Sigmoid colon (tissue), 7 donors: ENCODE data around the gene GUCY1A2. TPM values are rescaled to one million over a fixed set of nuclear protein-coding genes. Genes with fewer than 3 reads are reported as not detected.

Source experiments
- DNase-seq: peaks from one replicate; pipeline ENCODE4 v3.0.0-alpha.2; 2019
- H3K27ac ChIP-seq, 4 donors: fragments of 200-600 bp; sonication (generic); one replicate each; pipeline ENCODE4 v1.5.1; 2016 to 2019; ENCODE audit warnings: mild to moderate bottlenecking in 1 of 4
- H3K27me3 ChIP-seq, 3 donors: fragments of 200-600 bp; sonication (generic); one replicate each; pipeline ENCODE4 v1.5.1; 2019; ENCODE audit warnings: mild to moderate bottlenecking in 1 of 3
- H3K36me3 ChIP-seq, 4 donors: fragments of 200-600 bp; sonication (generic); one replicate each; pipeline ENCODE4 v1.5.1; 2016 to 2019
- H3K4me1 ChIP-seq, 4 donors: fragments of 200-600 bp; sonication (generic); one replicate each; pipeline ENCODE4 v1.5.1; 2017 to 2019
- H3K4me3 ChIP-seq, 4 donors: fragments of 200-600 bp; sonication (generic); one replicate each; pipeline ENCODE4 v1.5.1; 2017 to 2019; ENCODE audit warnings: mild to moderate bottlenecking in 2 of 4, moderate library complexity in 1 of 4
- H3K9me3 ChIP-seq, 4 donors: fragments of 200-600 bp in 3 of 4; sonication (generic) in 3 of 4; one replicate each; pipeline versions ENCODE4 v1.5.1 to v1.6.1; 2013 to 2019
- EP300 ChIP-seq, 4 donors: sonication (generic); formaldehyde crosslinking; IDR thresholded peaks; one replicate each; pipeline ENCODE4 v1.6.1; 2017; ENCODE audit warnings: antibody characterized with exemption in 4 of 4
- POLR2A ChIP-seq, 2 donors: fragments of 450-650 bp; IDR thresholded peaks; one replicate each; pipeline ENCODE4 v1.6.1; 2016; ENCODE audit warnings: antibody characterized with exemption in 2 of 2, mild to moderate bottlenecking in 2 of 2, moderate library complexity in 2 of 2
- POLR2AphosphoS5 ChIP-seq, 4 donors: sonication (generic); formaldehyde crosslinking; IDR thresholded peaks; one replicate each; pipeline ENCODE4 v1.6.1; 2017; ENCODE audit warnings: antibody characterized with exemption in 4 of 4
- WGBS, 2 donors: extraction: QIAGEN DNeasy Blood & Tissue Kit; methylation state at CpG; one replicate each; pipeline ENCODE4 v1.1.7; 2013; 5-methylcytosine and 5-hydroxymethylcytosine counted together
- intact Hi-C: fragments of 100-400 bp; cut with DNase I; formaldehyde crosslinking; loops from one replicate; pipeline ENCODE4 v1.15.1; 2023
- polyA plus RNA-seq, 3 donors: library from polyadenylated mRNA; stranded (reverse); fragments of 200-250 nt; gene quantifications; one replicate each; pipeline ENCODE4 v1.2.3, GENCODE V29; 2013
- total RNA-seq, 4 donors: library from RNA; depleted of rRNA; stranded (reverse); fragments of >200 nt; gene quantifications; one replicate each; pipeline ENCODE4 v1.1.0, GENCODE V29; 2016
- TF ChIP-seq, protein P1 (sequence below), 4 experiments: fragments of 450-650 bp in 3 of 4; fragments of 200-600 bp in 1 of 4; IDR thresholded peaks; one replicate each; pipeline ENCODE4 v1.5.1; 2016 to 2019; ENCODE audit warnings: antibody characterized with exemption in 4 of 4, mild to moderate bottlenecking in 3 of 4, moderate library complexity in 2 of 4
- donor health status: healthy with polysubstance abuse.
- donor health status: Bipolar disorder and iron deficiency.
- donor health status: healthy.

Gene GUCY1A2
- total and polyA plus RNA-seq, 7 donors: under 0.01 to 2.9 (median 1.6) TPM; not detected in 1

GRCh38 chr11:106920899-106921509, 97.3 kb downstream of the GUCY1A2 start:
- Histone ChIP-seq H3K4me1 (no peaks in the 10 kb centered on the region), H3K27me3 (no peaks in the 10 kb centered on the region), H3K9me3 (peaks cover 0 to 2% (median 0%) of the 10 kb centered on the region in 4 donors), H3K4me3 (no peak overlapping the region), H3K36me3 (no peaks in the 10 kb centered on the region), H3K27ac (no peak overlapping the region)
- DNase-seq: no peak
- no peak for TF ChIP-seq EP300 (IDR thresholded peaks at IDR 0.05)
- no peak for TF ChIP-seq POLR2AphosphoS5 (IDR thresholded peaks at IDR 0.05)
- TF ChIP-seq, protein P1, sequence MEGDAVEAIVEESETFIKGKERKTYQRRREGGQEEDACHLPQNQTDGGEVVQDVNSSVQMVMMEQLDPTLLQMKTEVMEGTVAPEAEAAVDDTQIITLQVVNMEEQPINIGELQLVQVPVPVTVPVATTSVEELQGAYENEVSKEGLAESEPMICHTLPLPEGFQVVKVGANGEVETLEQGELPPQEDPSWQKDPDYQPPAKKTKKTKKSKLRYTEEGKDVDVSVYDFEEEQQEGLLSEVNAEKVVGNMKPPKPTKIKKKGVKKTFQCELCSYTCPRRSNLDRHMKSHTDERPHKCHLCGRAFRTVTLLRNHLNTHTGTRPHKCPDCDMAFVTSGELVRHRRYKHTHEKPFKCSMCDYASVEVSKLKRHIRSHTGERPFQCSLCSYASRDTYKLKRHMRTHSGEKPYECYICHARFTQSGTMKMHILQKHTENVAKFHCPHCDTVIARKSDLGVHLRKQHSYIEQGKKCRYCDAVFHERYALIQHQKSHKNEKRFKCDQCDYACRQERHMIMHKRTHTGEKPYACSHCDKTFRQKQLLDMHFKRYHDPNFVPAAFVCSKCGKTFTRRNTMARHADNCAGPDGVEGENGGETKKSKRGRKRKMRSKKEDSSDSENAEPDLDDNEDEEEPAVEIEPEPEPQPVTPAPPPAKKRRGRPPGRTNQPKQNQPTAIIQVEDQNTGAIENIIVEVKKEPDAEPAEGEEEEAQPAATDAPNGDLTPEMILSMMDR (IDR thresholded peaks at IDR 0.05): no peak
- TF ChIP-seq POLR2A (IDR thresholded peaks at IDR 0.05): no peak
- intact Hi-C loops: no loop called here

GRCh38 chr11:106917973-106918372, 100.3 kb downstream of the GUCY1A2 start:
- no peak overlapping the region for H3K4me3 ChIP-seq
- WGBS, 2 donors: 75 to 81% methylated on average over 2 of the region's 2 CpGs
- intact Hi-C loops: no loop called here
- peaks cover 0 to 4% (median 0%) of the 10 kb centered on the region in 4 donors for H3K9me3 ChIP-seq
- no peaks in the 10 kb centered on the region for H3K36me3 ChIP-seq
- TF ChIP-seq POLR2AphosphoS5 (IDR thresholded peaks at IDR 0.05) (no peak), POLR2A (IDR thresholded peaks at IDR 0.05) (no peak), EP300 (IDR thresholded peaks at IDR 0.05) (no peak)
- TF ChIP-seq, protein P1 (IDR thresholded peaks at IDR 0.05): no peak
- no peaks in the 10 kb centered on the region for H3K27me3 ChIP-seq
- no peak overlapping the region for H3K27ac ChIP-seq
- no peaks in the 10 kb centered on the region for H3K4me1 ChIP-seq
- no peak for DNase-seq

DNA sequence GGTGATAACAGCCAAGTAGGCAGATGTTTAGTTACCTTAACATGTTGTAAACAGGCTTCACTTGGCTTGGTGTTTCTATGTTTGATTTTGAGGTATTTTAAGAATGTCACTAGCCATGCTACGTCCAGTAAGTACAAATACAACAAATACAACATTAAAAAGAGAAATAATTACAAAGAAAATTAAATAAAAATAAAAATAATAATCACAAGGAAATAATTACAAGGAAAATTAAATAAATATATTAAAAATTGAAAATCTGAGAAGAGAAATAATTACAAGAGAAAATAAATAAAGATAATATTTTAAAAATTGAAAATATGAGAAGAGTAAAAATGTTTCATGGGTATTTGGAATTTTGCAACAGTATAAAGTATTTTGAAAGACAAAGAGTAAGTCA, 103.9 kb downstream of the GUCY1A2 start:
- 6 to 42% methylated on average over 1 of the region's 1 CpG for WGBS, 2 donors
- H3K36me3 ChIP-seq: no peaks in the 10 kb centered on the region
- TF ChIP-seq EP300 (IDR thresholded peaks at IDR 0.05): no peak
- TF ChIP-seq POLR2A (IDR thresholded peaks at IDR 0.05): no peak
- no peak for TF ChIP-seq POLR2AphosphoS5 (IDR thresholded peaks at IDR 0.05)
- TF ChIP-seq, protein P1 (IDR thresholded peaks at IDR 0.05): no peak

GRCh38 chr11:106913141-106913540, 105.1 kb downstream of the GUCY1A2 start:
- H3K27me3 ChIP-seq: no peaks in the 10 kb centered on the region
- no peak overlapping the region for H3K27ac ChIP-seq
- intact Hi-C loops: no loop called here
- H3K4me1 ChIP-seq: no peaks in the 10 kb centered on the region
- no peak for DNase-seq
- H3K9me3 ChIP-seq: peaks cover 0 to 2% (median 0%) of the 10 kb centered on the region in 4 donors
- whole genome bisulfite sequencing, 2 donors: 78 to 79% methylated on average over 2 of the region's 2 CpGs
- no peak overlapping the region for H3K4me3 ChIP-seq
- TF ChIP-seq EP300 (IDR thresholded peaks at IDR 0.05) (no peak), POLR2A (IDR thresholded peaks at IDR 0.05) (no peak), POLR2AphosphoS5 (IDR thresholded peaks at IDR 0.05) (no peak)
- TF ChIP-seq, protein P1 (IDR thresholded peaks at IDR 0.05): no peak
- H3K36me3 ChIP-seq: no peaks in the 10 kb centered on the region

More for the DNA sequence above, 103.9 kb downstream of the GUCY1A2 start:
- Histone ChIP-seq H3K4me3 (no peak overlapping the region), H3K4me1 (no peaks in the 10 kb centered on the region), H3K9me3 (peaks cover 0 to 2% (median 0%) of the 10 kb centered on the region in 4 donors), H3K27me3 (no peaks in the 10 kb centered on the region), H3K27ac (no peak overlapping the region)
- DNase-seq: no peak
- intact Hi-C loops: no loop called here

DNA sequence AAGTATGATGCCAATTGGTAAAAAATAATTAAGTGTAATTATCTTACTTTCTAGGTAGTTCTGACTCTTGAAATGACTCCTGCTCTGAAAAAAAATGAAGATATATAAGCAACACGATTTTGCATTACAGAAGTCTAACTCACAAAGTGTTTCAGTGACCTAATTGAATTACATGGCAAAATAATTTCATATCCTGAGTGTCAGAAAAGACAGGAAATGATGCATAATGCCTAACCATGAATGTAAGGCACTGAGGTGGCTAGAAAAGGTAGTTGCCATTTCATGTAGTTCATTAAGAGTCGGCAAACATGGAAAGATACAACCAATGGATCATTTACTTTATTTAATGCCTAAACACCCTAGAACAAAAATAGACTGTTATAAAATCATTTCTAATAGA, 113.5 kb downstream of the GUCY1A2 start:
- H3K9me3 ChIP-seq: peaks cover 0 to 7% (median 0%) of the 10 kb centered on the region in 4 donors
- DNase-seq: no peak
- no peak overlapping the region for H3K27ac ChIP-seq
- 0 to 37% methylated on average over 2 of the region's 2 CpGs for WGBS, 2 donors
- no peaks in the 10 kb centered on the region for H3K36me3 ChIP-seq
- H3K4me3 ChIP-seq: no peak overlapping the region
- intact Hi-C loops: no loop called here
- no peak for TF ChIP-seq POLR2A (IDR thresholded peaks at IDR 0.05)
- TF ChIP-seq EP300 (IDR thresholded peaks at IDR 0.05): no peak
- TF ChIP-seq, protein P1 (IDR thresholded peaks at IDR 0.05): no peak
- no peak for TF ChIP-seq POLR2AphosphoS5 (IDR thresholded peaks at IDR 0.05)
- no peaks in the 10 kb centered on the region for H3K4me1 ChIP-seq
- H3K27me3 ChIP-seq: no peaks in the 10 kb centered on the region
